ENCODE measurements around the gene POLR2E.

The POLR2E gene

GRCh38 chr19:1042689-1043511 lies 52.3 kb downstream of the POLR2E start:
- peak; percentile 33 for DNase-seq

DNA sequence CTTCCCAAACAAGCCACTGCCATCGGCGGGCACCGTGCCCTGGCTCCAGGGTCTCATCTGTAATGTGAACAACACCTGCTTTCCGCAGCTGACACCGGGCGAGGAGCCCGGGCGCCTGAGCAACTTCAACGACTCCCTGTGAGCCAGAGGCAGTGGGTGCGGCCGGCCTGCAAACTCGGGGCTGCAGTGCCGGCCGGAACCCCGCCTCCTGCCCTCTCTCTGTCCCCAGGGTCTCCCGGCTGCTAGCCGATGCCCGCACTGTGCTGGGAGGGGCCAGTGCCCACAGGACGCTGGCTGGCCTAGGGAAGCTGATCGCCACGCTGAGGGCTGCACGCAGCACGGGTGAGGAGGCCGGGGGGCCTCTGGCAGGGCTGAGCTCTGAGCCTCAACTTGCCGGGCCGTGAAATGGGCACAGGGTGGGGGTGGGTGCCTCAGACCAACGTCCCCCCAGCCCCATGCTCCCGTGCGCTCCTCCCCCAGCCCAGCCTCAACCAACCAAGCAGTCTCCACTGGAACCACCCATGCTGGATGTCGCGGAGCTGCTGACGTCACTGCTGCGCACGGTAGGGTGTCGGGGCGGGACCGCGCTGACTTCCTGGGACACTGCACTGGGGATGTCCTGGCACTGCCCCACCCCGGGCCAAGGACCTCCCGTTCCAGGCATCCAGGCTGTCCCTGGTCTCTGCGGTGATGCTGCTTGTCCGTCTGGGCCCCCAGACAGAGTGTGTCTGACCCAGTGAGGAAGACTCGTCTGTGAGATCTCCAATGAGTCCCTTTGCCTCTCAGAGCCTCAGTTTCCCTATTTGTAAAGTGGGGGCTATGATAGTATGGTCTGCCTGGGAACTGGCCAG lies 53.1 kb downstream of the POLR2E start:
- DNase-seq = peak; percentile 23

DNA sequence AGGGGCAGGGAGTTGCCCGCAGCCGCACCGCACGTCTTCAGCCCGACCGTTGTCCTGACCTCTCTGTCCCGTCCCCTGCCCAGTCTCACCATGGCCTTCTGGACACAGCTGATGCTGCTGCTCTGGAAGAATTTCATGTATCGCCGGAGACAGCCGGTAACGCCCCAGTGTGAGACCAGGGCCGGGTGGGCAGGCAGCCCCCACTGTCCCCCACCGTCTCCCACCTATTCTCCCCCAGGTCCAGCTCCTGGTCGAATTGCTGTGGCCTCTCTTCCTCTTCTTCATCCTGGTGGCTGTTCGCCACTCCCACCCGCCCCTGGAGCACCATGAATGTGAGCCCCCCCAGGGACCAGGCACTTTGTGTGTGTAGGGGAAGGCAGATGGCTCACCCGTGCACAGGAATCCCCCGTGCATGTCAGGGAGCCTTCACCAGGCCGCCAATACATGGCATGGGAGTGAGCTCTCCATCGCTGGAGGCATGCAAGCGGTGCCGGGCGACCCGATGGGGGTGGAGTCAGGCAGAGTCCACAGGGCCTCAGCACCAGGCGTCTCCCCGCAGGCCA lies 53.8 kb downstream of the POLR2E start:
- DNase-seq = no peak

DNA sequence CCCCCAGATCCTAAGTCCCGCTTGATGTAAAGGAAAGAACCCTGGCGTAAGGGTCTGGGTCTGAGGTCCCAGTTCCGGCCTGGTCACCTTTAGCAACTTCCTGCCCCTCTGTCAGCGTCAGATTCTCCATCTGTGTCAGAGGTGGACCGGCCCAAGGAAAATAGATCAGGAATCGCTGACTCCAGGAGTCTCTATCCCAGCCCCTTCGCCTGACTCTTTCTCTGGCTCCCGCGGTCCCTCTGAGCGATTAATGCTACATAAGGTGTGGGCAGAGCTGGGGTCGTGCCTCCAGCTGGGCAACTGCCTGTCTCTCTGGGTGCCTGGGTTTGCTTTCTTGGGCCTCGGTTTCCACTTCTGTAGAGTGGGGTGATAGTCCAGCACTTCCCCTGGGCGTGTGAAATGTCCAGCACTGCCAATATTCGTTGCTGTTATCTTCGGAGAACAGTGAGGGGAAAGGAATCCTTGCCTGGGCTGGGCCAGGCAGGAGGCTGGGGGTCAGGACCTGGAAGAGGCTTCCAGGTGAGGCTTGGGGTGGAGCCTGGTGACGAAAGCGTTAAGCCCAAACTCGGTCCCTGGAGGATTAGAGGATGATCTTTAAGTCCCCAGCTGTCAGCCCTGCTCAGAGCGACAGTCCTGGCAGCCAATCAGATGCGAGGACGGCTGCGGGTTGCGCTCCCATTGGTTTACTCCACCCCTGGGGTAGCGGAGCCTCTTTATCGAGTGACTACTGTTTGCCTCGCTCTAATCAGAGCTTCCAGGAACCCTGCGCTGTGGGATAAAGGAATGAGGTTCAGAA lies 54.5 kb downstream of the POLR2E start:
- DNase-seq = peak; percentile 95

GRCh38 chr19:1039646-1040475 lies 55.3 kb downstream of the POLR2E start, which contains the start of gene ABCA7:
Gene ABCA7 (plus strand): TSS chr19:1040107. CDS start chr19:1041362, 1,255 bp downstream.
- peak; percentile 99 for DNase-seq

DNA sequence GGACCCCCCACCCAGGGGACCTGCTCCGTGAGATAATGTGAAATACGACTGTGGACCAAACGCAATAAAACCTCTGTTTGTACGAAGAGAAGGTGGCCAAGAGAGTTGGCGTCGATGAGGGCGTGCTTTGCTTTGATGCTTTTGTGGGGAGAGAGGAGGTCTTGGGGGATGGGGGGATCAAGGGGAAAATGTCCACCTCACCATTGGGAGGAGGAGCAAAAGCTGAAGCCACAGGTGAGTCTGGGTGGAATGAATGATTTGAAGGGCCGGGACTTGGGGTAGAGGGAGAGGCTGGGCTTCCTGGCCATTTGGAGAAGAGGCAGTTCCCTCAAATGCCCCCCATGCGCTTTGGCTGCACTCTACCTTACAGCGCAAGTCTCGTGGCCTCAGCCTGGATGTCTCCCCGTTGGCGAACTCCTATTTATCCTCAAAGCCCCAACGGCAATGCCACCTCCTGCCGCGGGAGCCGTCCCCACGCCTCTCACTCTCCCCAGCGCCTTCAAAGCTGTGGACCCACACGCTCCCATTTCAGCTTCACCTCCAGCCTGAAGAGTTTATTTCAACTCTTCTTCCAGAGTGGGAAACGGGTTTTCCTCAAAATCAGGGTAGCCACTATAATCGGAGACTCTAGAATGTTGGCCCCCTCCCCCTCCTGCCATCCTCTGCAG lies 56.1 kb downstream of the POLR2E start:
- DNase-seq = no peak

GRCh38 chr19:1037621-1038064 lies 57.5 kb downstream of the POLR2E start:
- DNase-seq = no peak

All from NCI-H345 (cell line).